HG02943 (cell line): ENCODE results near the gene GPR17.

Experiments used
- ATAC-seq: cut with Tn5 transposase; IDR thresholded peaks from one replicate; pipeline ENCODE4 v1.9.1; 2021; ENCODE audit warnings: mild to moderate bottlenecking, low read depth, moderate library complexity; ENCODE audit not compliant: unreplicated experiment

The GPR17 gene

DNA sequence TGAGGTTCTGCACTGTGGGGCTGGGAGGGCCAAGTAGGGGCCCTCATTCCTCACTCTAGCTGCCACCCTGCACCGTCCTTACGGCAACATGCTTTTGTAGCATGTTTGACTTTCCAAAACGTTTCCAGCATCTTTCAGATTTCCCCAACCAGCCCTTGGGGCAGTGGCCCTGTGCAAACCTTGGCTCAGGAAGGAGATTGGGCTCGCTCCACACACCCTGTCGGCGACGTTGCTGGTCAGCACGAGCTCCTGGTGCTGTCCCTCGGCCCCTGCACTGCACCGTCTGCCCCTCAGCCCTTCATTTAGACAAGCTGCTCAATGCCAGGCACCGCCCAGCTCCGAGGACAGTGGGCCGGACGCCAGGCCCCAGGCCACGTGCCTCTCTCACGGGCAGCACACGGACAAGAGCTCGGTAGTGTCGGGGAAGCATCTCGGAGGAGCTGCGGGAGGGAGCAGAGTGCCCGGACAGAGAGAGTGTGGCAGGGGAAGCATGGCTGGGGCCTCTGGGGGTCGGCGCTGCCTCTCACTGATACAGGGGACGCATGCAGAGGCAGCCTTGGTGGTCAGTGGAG lies 6.9 kb downstream of the GPR17 start:
- no peak for ATAC-seq

GRCh38 chr2:127653421-127654083 lies 7.6 kb downstream of the GPR17 start:
- no peak for ATAC-seq

GRCh38 chr2:127654084-127654837 lies 8.3 kb downstream of the GPR17 start:
- ATAC-seq: no peak

GRCh38 chr2:127654838-127655175 lies 8.9 kb downstream of the GPR17 start:
- no peak for ATAC-seq

DNA sequence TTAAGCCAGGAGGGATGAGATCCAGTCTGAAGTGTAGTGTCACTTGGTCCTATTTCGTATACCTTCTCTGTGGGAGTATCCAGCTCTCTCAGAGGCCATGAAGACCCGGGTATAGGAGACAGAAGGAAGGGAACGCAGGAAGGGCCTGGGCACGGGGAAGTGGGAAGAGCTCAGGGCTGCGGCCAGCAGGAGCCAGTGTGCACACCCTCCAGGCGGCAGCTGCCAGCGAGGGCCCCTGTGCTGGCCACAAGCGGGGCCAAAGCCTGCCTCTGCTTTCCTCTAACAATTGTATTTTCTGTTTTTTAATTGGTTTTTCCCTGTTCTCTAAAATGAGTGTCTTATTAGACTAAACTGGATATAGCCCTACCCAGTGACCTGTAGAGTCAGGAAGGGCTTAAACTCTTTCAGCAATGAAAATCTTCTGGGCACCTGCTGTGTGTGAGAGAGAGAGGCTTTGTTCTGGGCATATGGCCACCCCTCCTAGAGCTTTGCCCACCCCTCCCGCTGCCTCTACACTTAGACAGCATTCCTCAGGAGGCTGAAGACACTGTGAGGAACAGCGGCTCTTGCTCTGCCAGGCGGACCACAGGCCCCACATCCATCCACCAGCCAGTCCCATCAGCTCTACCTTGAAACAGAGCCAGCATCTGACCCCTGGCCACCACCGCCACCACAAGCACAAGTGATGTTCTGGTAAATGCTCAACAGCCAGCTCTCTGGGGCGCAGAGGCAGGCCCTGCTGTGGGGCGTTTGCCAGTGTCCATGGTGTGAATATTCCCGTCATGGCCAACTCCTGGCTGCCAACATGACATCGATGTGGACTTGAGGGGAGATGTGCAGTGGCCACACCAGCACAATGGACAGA lies 9.5 kb downstream of the GPR17 start:
- no peak for ATAC-seq

DNA sequence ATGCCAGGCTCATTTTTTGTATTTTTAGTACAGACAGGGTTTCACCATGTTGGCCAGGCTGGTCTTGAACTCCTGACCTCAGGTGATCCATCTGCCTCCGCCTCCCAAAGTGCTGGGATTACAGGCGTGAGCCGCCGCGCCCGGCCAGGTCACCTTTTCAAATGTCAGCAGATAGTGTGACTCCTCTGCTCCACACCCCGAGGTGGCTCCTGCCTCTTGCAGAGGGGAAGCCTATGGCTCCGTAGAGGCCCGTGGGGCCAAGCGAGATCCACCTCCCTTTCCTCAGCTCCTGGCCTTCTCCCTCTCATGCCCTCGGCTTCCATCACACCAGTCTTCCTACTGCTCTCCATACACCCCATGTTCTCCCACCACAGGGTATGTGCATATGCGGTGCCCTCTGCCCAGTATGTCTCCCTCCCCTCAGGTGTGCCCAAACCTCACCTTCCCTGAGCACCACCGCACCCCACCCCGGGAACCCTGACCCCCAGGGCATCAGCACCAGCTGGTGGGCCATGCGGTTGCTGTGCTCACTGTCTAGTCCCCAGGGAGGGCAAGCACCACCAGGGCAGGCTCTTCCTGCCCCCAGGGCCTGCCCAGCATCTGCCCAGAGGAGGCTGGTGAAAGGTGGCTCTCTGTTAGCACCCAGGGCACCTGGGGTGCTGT lies 10.7 kb downstream of the GPR17 start:
- ATAC-seq: no peak

DNA sequence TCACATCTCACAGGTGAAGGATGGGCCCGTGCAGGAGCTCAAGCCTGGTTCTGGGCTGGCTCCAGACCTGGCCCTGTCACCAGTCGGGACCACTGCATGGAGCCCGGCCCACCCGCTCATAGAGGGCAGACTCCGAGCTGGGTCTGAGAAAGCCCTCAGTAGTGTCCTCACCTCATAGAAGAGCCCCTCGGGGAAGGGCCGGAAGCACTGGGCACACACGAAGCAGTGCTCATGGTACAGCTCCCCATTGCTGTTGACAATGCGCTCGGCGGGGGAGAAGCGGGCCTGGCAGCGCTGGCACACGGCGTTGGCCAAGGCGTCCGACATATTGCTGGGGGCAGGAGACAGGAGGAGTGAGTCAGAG lies 11.3 kb downstream of the GPR17 start:
- no peak for ATAC-seq

DNA sequence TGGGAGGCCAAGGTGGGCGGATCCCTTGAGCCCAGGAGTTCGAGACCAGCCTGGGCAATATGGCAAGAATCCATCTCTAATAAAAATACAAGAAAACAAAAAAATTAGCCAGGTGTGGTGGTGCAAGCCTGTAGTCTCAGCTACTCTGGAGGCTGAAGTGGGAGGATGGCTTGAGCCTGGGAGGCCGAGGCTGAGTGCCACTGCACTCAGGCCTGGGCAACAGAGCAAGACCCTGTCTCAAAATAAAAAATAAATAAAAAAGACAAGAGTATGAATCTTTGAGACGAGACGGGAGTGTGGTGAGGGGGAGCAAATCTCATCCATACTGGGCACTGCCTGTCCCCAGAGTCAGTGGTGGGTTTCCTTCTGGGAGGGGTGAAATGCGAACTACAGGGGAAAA lies 12.2 kb downstream of the GPR17 start:
- no peak for ATAC-seq

GRCh38 chr2:127658641-127659407 lies 12.9 kb downstream of the GPR17 start:
- no peak for ATAC-seq

DNA sequence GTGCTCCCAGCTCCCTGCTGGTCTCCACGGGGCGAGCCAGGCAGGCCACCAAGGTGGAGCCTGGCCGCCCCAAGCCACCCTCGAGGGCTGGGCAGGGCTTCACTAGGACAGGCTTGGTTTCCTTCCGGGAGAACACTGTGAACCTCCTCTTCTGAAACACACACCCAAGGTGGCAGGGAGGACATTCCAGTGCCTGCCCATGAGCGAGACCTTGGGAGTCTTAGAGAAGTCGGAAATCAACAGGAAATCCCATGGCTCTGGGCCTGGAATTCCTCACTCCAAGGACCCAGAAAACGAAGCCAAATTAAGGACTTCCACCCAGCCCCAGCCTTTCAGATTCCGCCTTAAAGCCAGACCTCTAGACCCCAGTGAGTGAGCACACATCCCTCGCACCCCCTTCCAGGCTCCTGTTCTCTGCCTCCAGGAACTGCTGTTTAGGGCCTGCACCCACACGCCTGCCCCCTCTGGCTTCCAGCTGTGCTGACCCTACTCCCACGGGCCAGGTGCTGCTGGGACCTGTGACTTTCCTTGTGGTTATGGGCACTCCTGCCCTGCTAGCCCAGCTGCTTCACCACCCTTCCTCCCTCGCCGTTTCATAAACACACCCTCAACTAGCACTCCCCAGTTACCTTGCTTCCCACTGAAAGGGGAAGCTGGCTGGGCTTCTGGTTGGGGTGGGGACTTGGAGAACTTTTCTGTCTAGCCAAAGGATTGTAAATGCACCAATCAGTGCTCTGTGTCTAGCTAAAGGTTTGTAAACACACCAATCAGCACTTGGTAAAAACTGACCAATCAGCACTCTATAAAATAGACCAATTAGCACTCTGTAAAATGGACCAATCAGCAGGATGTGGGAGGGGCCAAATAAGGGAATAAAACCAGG lies 13.7 kb downstream of the GPR17 start:
- ATAC-seq: no peak

- no peak for ATAC-seq
Observed at GRCh38 chr2:127660291-127660578, 14.3 kb downstream of the GPR17 start.

DNA sequence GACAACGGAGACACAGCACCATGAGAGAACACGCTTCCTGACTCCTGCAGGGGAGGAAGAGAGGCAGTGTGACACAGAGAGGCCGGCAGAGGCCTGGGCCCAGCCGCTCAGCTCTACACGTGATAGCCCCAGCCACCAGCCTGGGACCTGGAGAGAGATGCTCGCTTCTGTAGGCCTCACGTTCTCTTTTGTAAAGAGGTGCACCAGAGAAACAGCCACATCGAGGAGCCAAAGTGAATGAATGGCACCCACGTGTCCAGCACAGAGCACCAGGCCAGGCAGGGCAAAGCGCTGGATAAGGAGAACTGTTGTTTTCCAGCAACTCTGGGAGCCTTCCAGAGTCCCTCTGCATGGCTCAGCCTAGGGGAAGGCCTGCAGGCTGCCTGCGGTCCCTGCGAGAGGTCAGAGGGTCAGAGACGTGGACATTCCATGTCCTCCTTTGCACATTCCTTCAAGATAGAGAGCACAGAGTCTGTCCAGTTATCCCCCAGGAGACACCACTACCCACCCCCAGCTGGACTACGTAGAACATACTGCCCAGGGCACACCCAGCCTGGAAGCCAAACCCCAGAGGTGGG lies 15.2 kb downstream of the GPR17 start:
- ATAC-seq: no peak

GRCh38 chr2:127661949-127662510 lies 16.1 kb downstream of the GPR17 start:
- ATAC-seq: no peak

GRCh38 chr2:127662937-127663565 lies 17.1 kb downstream of the GPR17 start:
- ATAC-seq: no peak

DNA sequence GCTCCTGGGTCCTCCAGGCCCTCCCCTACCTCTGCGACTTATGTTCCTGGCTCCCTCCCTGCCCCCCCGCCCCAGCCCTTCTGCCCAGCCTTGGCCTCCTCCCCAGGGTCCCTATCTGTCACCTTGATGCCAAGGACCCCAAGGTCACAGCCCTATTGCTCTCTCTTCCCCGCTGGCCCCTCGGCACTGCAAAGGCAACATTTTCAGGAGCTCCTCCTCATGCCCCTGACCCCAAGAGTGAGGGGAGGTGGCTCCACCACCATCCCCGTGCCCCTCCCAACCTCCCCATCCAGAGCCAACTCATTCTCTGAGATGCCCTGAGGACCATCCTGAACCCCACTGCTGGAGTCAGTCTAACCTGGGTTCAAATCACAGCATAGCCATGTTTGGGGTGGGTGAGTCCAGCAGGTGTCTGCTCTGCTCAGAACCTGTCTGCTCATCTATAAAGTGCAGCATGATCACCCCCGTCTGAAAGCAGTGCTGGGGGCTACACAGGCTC lies 17.7 kb downstream of the GPR17 start:
- no peak for ATAC-seq

DNA sequence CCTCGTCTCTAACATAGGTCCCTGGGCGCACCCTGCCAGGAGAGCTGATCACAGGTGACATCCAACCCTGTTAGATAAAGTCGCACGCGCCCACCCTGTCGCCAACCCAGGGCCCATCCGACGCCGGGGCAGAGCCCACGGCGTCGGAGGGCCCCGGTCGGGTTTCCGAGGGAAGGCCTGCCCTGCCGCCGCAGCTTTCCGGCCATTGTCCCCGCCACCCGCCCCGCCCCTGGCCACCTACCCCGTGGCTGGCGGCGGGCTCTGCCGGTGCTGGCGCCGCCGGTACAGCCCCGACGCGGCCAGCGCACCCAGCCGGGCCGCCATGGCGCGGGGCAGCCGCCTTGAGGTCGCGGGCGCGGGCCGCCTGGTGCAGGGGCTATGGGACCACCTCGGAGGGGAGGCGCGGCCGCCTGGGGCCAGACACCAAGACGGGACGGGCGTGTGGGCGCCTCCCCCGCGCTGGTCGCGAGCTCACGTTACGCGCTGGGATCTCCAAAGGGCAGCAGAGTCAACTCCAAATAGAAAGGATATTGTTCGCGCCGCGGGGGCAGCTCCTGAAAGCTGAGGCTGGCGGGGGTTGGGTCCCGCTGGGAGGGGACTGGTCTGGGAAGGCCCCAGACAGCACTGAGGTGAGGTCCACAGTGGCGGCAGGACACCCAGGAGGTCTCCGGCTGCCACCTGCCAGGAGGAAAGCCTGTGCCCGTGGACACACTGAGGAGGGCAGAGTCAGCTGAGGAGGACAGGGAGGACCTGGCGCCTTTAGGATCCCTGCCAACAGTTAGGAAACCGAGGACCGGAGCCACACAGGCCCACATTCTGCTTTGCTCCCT lies 18.3 kb downstream of the GPR17 start:
- ATAC-seq: no peak

GRCh38 chr2:127664895-127665225 lies 18.9 kb downstream of the GPR17 start:
- no peak for ATAC-seq
